Ecto neural progenitor cell (in vitro differentiated cells): ENCODE results near the gene MLLT3.

Source experiments
- DNase-seq: peaks from one replicate; pipeline ENCODE4 v3.0.0-alpha.2; 2018; ENCODE audit warnings: low spot score

Gene MLLT3

GRCh38 chr9:20511686-20512085 lies 110.6 kb downstream of the MLLT3 start:
- no peak for DNase-seq

- no peak for DNase-seq
Measured at GRCh38 chr9:20509466-20509865, 112.8 kb downstream of the MLLT3 start.

GRCh38 chr9:20508242-20508641 lies 114.1 kb downstream of the MLLT3 start:
- no peak for DNase-seq

GRCh38 chr9:20507431-20507830 lies 114.9 kb downstream of the MLLT3 start:
- DNase-seq: no peak

GRCh38 chr9:20506099-20506900 lies 116.0 kb downstream of the MLLT3 start:
- DNase-seq: no peak

GRCh38 chr9:20505574-20505973 lies 116.7 kb downstream of the MLLT3 start:
- no peak for DNase-seq

- DNase-seq: no peak
Measured at GRCh38 chr9:20504930-20505329, 117.4 kb downstream of the MLLT3 start.

GRCh38 chr9:20500101-20500500 lies 122.2 kb downstream of the MLLT3 start:
- no peak for DNase-seq

- DNase-seq: no peak
Measured at GRCh38 chr9:20499013-20499412, 123.3 kb downstream of the MLLT3 start.

- no peak for DNase-seq
Measured at GRCh38 chr9:20496328-20496727, 126.0 kb downstream of the MLLT3 start.

- no peak for DNase-seq
Measured at GRCh38 chr9:20495098-20495497, 127.2 kb downstream of the MLLT3 start.

- no peak for DNase-seq
Measured at GRCh38 chr9:20494035-20494434, 128.3 kb downstream of the MLLT3 start.

- DNase-seq: no peak
Measured at GRCh38 chr9:20492772-20493171, 129.5 kb downstream of the MLLT3 start.

GRCh38 chr9:20491612-20492011 lies 130.7 kb downstream of the MLLT3 start:
- DNase-seq: no peak

GRCh38 chr9:20490246-20490834 lies 132.0 kb downstream of the MLLT3 start:
- DNase-seq: no peak

GRCh38 chr9:20488691-20489090 lies 133.6 kb downstream of the MLLT3 start:
- no peak for DNase-seq

- no peak for DNase-seq
Measured at GRCh38 chr9:20486552-20486951, 135.7 kb downstream of the MLLT3 start.

GRCh38 chr9:20481437-20481836 lies 140.9 kb downstream of the MLLT3 start:
- DNase-seq: no peak

- DNase-seq: no peak
Measured at GRCh38 chr9:20480249-20480648, 142.1 kb downstream of the MLLT3 start.

- no peak for DNase-seq
Measured at GRCh38 chr9:20479419-20480155, 142.7 kb downstream of the MLLT3 start.

- DNase-seq: no peak
Measured at GRCh38 chr9:20478786-20479185, 143.5 kb downstream of the MLLT3 start.

- no peak for DNase-seq
Measured at GRCh38 chr9:20477940-20478620, 144.2 kb downstream of the MLLT3 start.
